Upper lobe of left lung (tissue), 6 donors: ENCODE results near the gene CEP135. TPM values are rescaled to one million over a fixed set of nuclear protein-coding genes. Genes with fewer than 3 reads are reported as not detected.

Experiments used
- ATAC-seq, 2 donors: fragments of 200-7000 bp; cut with Tn5 transposase; one replicate each; pipeline ENCODE4 v1.9.1; 2022; ENCODE audit warnings: mild to moderate bottlenecking in 2 of 2, moderate library complexity in 2 of 2; ENCODE audit not compliant: low FRiP score in 2 of 2
- DNase-seq, 2 donors: peaks; one replicate each; pipeline ENCODE4 v3.0.0-alpha.2; 2019 to 2020
- H3K27ac ChIP-seq, 4 donors: fragments of 200-600 bp; sonication (generic); one replicate each; pipeline ENCODE4 v1.5.1; 2016 to 2019
- H3K27me3 ChIP-seq, 4 donors: fragments of 200-600 bp; sonication (generic); one replicate each; pipeline ENCODE4 v1.5.1; 2017 to 2019
- H3K36me3 ChIP-seq, 4 donors: fragments of 200-600 bp; sonication (generic); one replicate each; pipeline ENCODE4 v1.5.1; 2016 to 2019
- H3K4me1 ChIP-seq, 4 donors: fragments of 200-600 bp; sonication (generic); one replicate each; pipeline ENCODE4 v1.5.1; 2018 to 2019
- H3K4me3 ChIP-seq, 4 donors: fragments of 200-600 bp; sonication (generic); one replicate each; pipeline ENCODE4 v1.5.1; 2017 to 2019; ENCODE audit warnings: mild to moderate bottlenecking in 2 of 4, moderate library complexity in 1 of 4
- H3K9me3 ChIP-seq, 4 donors: fragments of 200-600 bp; sonication (generic); one replicate each; pipeline ENCODE4 v1.5.1; 2018 to 2019
- EP300 ChIP-seq, 4 donors: sonication (generic); formaldehyde crosslinking; IDR thresholded peaks; one replicate each; pipeline ENCODE4 v1.5.1; 2017; ENCODE audit warnings: antibody characterized with exemption in 4 of 4, control low read depth in 2 of 4
- POLR2A ChIP-seq, 4 donors: fragments of 450-650 bp; IDR thresholded peaks; one replicate each; pipeline ENCODE4 v1.5.1; 2016 to 2017; ENCODE audit warnings: antibody characterized with exemption in 4 of 4, mild to moderate bottlenecking in 2 of 4
- POLR2AphosphoS5 ChIP-seq, 2 donors: sonication (generic); formaldehyde crosslinking; IDR thresholded peaks; one replicate each; pipeline ENCODE4 v1.5.1; 2017; ENCODE audit warnings: antibody characterized with exemption in 2 of 2
- WGBS, 2 donors: methylation state at CpG; one replicate each; pipeline ENCODE4 v1.1.5; 2017 to 2018; 5-methylcytosine and 5-hydroxymethylcytosine counted together
- total RNA-seq, 6 donors: library from RNA; depleted of rRNA in 4 of 6; stranded (reverse); fragments of >200 nt in 4 of 6; gene quantifications; one replicate each; pipeline versions ENCODE4 v1.1.0 to v1.2.1, GENCODE V29; 2016 to 2021
- TF ChIP-seq, protein P1 (sequence below), 6 experiments: fragments of 450-650 bp in 4 of 6; fragments of 200-600 bp in 2 of 6; sonication (generic) in 2 of 6; IDR thresholded peaks; one replicate each; pipeline ENCODE4 v1.5.1; 2016 to 2019; ENCODE audit warnings: antibody characterized with exemption in 6 of 6
- donor health status: DM: no; HTN: no; CAD: no; lungs with moderate emphysema.
- donor health status: DM: no; HTN: yes; CAD: no; lungs with severe emphysema.

The CEP135 gene
- total RNA-seq, 6 donors from 2014 or later = 4.7 to 14.1 (median 8.4) TPM

DNA sequence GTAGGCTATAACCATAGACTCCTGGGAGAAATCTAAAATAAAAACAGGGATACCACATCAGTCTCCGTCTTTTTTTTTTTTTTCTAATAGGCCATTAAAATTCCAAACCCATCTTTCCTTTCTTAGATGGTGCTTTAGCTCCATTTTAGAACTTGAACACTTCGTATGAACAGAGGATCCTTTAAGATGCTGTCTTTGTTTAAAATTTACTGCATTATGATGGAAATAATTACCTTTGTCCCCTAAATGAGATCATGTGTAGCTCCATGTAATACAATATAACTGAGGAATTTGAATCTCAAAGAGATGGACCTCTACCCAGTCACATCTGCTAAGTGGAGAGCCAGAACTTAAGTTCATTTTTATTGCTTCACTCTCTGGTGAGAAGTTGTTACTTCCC is 47.9 kb downstream of the CEP135 start:
- H3K9me3 ChIP-seq = no peaks in the 10 kb centered on the region
- H3K4me1 ChIP-seq = no peaks in the 10 kb centered on the region
- TF ChIP-seq, protein P1, sequence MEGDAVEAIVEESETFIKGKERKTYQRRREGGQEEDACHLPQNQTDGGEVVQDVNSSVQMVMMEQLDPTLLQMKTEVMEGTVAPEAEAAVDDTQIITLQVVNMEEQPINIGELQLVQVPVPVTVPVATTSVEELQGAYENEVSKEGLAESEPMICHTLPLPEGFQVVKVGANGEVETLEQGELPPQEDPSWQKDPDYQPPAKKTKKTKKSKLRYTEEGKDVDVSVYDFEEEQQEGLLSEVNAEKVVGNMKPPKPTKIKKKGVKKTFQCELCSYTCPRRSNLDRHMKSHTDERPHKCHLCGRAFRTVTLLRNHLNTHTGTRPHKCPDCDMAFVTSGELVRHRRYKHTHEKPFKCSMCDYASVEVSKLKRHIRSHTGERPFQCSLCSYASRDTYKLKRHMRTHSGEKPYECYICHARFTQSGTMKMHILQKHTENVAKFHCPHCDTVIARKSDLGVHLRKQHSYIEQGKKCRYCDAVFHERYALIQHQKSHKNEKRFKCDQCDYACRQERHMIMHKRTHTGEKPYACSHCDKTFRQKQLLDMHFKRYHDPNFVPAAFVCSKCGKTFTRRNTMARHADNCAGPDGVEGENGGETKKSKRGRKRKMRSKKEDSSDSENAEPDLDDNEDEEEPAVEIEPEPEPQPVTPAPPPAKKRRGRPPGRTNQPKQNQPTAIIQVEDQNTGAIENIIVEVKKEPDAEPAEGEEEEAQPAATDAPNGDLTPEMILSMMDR (IDR thresholded peaks at IDR 0.05) = no peak
- TF ChIP-seq POLR2A (IDR thresholded peaks at IDR 0.05) (no peak), EP300 (IDR thresholded peaks at IDR 0.05) (no peak), POLR2AphosphoS5 (IDR thresholded peaks at IDR 0.05) (no peak)
- H3K27me3 ChIP-seq = no peaks in the 10 kb centered on the region
- H3K4me3 ChIP-seq = no peak overlapping the region
- no peak for DNase-seq
- H3K36me3 ChIP-seq = peaks cover 6 to 45% (median 7%) of the 10 kb centered on the region in 4 donors
- WGBS, 2 donors = 98% methylated on average over 2 of the region's 2 CpGs
- H3K27ac ChIP-seq = no peak overlapping the region
- no peak for ATAC-seq

DNA sequence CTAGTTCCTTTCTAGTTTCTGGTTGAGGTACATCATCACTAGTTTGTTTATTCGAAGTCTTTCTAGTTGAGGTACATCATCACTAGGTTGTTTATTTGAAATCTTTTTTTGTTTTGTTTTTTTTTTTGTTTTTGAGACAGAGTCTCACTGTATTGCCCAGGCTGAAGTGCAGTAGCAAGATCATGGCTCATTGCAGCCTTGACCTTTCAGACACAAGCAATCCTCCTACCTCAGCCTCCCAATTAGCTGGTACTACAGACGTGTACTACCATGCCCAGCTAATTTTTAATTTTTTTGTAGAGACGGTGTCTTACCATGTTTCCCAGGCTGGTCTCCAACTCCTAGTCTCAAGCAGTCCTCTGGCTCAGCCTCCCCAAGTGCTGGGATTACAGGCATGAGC is 54.9 kb downstream of the CEP135 start:
- H3K36me3 ChIP-seq = peaks cover 6 to 41% (median 13%) of the 10 kb centered on the region in 4 donors

DNA sequence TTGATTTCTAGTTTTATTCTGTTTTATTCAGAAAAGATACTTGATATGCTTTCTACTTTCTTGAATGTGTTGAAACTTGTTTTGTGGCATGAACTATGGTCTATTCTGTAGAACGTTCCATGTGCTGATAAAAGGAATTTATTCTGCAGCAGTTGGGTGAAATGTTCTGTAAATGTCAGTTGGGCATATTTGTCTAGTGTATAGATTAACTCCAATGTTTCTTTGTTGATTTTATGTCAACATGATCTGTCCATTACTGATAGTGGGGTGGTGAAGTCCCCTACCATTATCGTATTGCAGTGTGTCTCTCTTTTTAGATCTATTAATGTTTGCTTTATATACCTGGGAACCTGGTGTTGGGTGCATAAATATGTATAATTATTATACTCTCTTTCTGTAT is 55.5 kb downstream of the CEP135 start:
- DNase-seq (no peak), ATAC-seq (no peak)
- no peaks in the 10 kb centered on the region for H3K27me3 ChIP-seq
- H3K36me3 ChIP-seq = peaks cover 6 to 41% (median 12%) of the 10 kb centered on the region in 4 donors
- H3K9me3 ChIP-seq = no peaks in the 10 kb centered on the region
- TF ChIP-seq POLR2AphosphoS5 (IDR thresholded peaks at IDR 0.05) (no peak), EP300 (IDR thresholded peaks at IDR 0.05) (no peak), POLR2A (IDR thresholded peaks at IDR 0.05) (no peak)
- TF ChIP-seq, protein P1 (IDR thresholded peaks at IDR 0.05) = no peak
- 85 to 90% methylated on average over 2 of the region's 2 CpGs for whole genome bisulfite sequencing, 2 donors
- no peaks in the 10 kb centered on the region for H3K4me1 ChIP-seq
- no peak overlapping the region for H3K27ac ChIP-seq
- H3K4me3 ChIP-seq = no peak overlapping the region

More for the DNA sequence above, 54.9 kb downstream of the CEP135 start:
- TF ChIP-seq, protein P1 (IDR thresholded peaks at IDR 0.05) = no peak
- TF ChIP-seq EP300 (IDR thresholded peaks at IDR 0.05) (no peak), POLR2A (IDR thresholded peaks at IDR 0.05) (no peak), POLR2AphosphoS5 (IDR thresholded peaks at IDR 0.05) (no peak)
- DNase-seq (no peak), ATAC-seq (no peak)
- Histone ChIP-seq H3K4me3 (no peak overlapping the region), H3K4me1 (no peaks in the 10 kb centered on the region), H3K9me3 (no peaks in the 10 kb centered on the region), H3K27me3 (no peaks in the 10 kb centered on the region), H3K27ac (no peak overlapping the region)
- WGBS, 2 donors = 96 to 97% methylated on average over 3 of the region's 3 CpGs

DNA sequence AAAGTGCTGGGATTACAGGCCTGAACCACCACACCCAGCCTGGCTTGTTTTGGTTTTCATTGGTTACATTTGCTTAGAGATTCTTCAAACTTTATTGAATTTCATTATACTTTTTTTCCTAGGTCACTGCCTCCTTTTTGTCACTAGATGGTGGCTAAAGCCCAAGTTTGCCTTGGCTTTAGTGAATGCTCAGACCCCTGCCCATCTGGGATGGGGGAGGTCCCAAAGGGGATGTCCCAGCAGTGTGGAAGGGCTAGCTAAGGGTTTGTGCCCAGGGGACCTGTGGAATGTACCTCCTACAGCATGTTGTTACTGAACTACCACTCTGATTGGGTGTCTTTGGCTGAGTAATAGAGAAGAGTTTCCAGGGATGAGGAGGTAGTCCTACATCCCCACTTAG is 58.4 kb downstream of the CEP135 start:
- H3K4me1 ChIP-seq = no peaks in the 10 kb centered on the region
- H3K4me3 ChIP-seq = no peak overlapping the region
- ATAC-seq (no peak), DNase-seq (no peak)
- no peaks in the 10 kb centered on the region for H3K9me3 ChIP-seq
- no peak overlapping the region for H3K27ac ChIP-seq
- H3K36me3 ChIP-seq = peaks cover 0 to 51% (median 16%) of the 10 kb centered on the region in 4 donors
- no peaks in the 10 kb centered on the region for H3K27me3 ChIP-seq
- TF ChIP-seq EP300 (IDR thresholded peaks at IDR 0.05) (no peak), POLR2A (IDR thresholded peaks at IDR 0.05) (no peak), POLR2AphosphoS5 (IDR thresholded peaks at IDR 0.05) (no peak)
- TF ChIP-seq, protein P1 (IDR thresholded peaks at IDR 0.05) = no peak

DNA sequence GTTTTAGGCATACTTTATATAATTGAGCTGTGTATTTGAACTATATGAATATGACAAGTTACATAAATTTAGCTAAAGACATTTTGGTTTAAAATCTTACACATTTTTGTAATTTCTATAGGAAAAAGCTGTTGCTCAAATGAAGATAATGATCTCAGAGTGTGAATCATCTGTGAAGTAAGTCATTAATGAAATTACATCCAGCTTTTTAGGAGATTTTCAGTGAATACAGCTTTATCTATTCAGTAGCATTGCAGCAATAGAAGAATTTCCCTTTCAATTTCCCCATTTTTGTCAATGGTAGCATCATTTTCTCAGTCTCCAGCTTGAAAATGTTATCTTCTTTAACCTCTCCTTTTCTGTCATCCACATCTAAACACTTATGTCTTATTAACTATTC is 59.5 kb downstream of the CEP135 start:
- Histone ChIP-seq H3K36me3 (peaks cover 0 to 57% (median 22%) of the 10 kb centered on the region in 4 donors), H3K4me3 (no peak overlapping the region), H3K27ac (no peak overlapping the region), H3K27me3 (no peaks in the 10 kb centered on the region), H3K9me3 (no peaks in the 10 kb centered on the region), H3K4me1 (no peaks in the 10 kb centered on the region)
- ATAC-seq = no peak
- TF ChIP-seq EP300 (IDR thresholded peaks at IDR 0.05) (no peak), POLR2A (IDR thresholded peaks at IDR 0.05) (no peak), POLR2AphosphoS5 (IDR thresholded peaks at IDR 0.05) (no peak)
- TF ChIP-seq, protein P1 (IDR thresholded peaks at IDR 0.05) = no peak
- DNase-seq = no peak
